GM21390 (cell line): ENCODE results near the gene CLECL1.
"Not testable (repeated sequence)": the region's sequence is repeated elsewhere in the genome, so short reads cannot be mapped to it uniquely, and the experiment has no call there.

Experiments
- ATAC-seq: cut with Tn5 transposase; IDR thresholded peaks from one replicate; pipeline ENCODE4 v1.9.1; 2021; ENCODE audit not compliant: unreplicated experiment

CLECL1 gene

DNA sequence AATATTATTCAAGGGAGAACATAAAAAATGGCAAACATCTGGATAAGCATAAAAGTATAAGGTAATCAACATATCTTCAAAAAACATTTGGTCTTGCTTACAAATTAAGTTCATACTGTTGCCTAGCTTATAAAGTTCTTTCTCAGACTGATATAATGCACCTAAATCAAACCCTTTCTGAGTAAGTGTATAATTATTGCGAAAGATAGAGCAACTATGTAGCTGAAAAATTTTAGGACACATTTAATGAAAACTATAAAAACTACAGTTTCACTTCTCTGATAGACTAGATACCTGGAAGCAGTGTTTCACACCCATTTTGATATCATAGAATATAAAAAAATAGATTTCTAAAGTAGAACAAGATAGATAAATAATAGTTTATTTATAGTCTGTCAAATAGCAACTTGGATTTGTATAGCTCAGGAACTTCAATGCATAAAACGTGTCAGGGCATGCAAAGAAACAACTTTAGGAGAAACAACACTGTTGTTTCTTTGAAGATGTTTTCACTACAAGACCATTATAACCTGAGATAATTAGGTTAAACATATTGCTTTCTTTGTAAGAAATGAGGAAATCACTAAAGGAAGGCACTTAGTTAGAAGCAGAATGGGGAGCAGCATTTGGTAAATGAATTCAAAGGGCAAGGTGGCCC lies 7.6 kb downstream of the CLECL1 start:
- no peak for ATAC-seq

- no peak for ATAC-seq
Measured at GRCh38 chr12:9724023-9724422, 8.9 kb downstream of the CLECL1 start.

- peak; percentile 49 for ATAC-seq
Measured at GRCh38 chr12:9721394-9722092, 11.4 kb downstream of the CLECL1 start.

GRCh38 chr12:9719790-9720189 lies 13.1 kb downstream of the CLECL1 start:
- no peak for ATAC-seq

- ATAC-seq = no peak
Measured at GRCh38 chr12:9718968-9719367, 13.9 kb downstream of the CLECL1 start.

DNA sequence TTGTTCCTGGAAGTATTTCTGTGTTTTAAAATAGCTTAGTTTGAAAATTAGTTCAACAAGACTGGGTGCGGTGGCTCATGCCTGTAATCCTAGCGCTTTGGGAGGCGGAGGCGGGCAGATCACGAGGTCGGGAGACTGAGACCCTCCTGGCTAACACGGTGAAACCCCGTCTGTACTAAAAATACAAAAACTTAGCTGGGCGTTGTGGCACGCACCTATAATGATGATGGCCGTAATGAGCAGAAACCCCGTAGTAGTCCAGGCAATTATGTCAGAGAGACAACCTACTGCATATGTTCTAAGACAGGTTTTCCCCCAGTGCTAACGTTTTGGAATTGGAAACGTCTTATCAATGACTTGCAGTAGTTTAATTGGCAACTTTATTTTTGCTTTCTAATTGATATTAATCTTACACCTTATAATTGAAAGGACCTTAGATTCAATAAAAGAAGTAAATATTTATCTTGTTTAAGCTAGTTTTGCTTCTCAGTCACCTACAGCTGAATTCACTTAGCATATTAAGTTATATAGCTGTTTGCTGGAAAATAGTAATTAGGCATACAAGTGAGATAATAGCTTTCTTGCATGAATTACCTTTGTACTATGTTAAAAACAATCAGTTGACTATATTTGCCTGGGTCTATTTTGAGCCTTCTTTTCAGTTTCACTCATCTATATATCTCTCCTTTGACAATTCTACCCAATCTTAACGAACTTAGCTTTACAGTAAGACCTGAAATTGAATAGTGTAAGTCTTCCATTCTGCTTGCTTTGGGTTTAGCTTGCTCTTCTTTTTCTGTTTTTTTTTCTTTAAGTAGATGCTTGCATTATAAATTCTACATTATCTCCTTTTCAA lies 15.6 kb downstream of the CLECL1 start:
- no peak for ATAC-seq

DNA sequence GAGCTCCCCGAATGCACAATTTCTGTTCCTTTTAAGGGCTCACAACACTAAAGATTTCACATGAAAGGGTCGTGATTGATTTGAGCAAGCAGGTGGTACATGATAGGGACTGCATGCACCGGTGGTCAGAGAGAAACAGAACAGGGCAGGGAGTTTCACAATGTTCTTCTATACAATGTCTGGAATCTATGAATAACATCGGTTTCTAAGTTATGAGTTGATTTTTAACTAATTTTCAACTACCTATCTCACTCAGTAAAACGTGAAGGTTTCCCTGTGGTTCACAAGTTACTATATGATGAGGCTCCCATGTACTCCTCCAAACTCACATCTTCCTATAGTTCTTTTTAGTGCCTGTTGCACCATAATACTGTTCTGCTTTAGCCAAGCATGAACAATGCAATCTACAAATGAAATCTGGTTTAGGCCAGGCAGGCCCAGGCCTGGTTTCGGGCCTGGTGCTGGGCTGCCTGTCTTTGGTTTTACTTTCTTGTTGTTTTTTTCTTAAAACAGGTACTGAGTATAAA lies 19.8 kb downstream of the CLECL1 start:
- ATAC-seq = peak; percentile 59

GRCh38 chr12:9711664-9712063 lies 21.2 kb downstream of the CLECL1 start:
- ATAC-seq = no peak

DNA sequence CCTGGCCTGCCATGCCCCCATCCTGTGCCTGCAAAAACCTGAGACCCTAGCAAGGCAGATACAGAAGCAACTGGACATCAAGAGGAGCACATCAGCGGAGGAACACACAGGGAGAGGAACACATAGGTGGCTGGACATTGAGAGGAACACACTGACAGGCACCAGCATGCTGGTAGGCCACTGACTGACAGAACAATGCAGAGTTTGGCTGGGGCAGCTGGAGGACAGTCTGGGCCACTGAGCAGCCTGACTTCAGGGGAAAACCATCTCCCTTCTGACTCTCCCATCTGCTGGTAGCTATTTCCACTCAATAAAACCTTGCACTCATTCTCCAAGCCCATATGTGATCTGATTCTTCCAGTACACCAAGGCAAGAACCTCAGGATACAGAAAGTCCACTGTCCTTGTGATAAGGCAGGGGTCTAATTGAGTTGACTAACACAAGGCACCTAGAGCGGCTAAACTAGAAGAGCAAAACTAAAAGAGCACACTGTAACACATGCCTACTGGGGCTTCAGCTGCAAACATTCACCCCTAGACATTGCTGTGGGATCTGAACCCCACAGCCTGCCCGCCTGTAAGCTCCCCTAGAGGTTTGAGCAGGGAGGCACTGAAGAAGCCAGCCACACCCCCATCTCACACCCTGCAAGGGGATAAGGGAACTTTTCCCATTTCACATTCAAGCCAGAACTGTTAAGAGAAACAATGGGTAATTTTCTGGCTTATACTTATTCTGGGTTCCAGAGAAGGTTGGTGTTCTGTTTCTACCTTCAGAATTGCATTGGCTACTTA lies 22.1 kb downstream of the CLECL1 start:
- ATAC-seq = no peak

DNA sequence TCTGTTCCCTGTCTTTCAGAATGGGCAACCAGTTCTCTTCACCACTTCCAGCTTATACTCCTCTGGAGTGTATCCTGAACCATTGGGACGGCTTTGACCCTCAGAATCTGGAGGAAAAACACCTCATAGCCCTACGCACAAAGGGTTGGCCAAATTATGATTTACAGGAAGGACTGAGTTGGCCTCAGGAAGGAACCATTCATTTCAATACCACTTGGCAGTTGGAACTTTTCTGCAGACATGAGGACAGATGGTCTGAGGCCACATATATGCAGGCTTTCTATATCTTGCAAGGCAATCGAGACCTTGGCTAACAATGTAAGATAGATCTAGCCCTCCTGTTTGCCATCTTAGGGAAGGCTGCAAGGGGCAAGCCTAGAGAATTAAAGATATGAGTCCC lies 24.0 kb downstream of the CLECL1 start:
- no peak for ATAC-seq

DNA sequence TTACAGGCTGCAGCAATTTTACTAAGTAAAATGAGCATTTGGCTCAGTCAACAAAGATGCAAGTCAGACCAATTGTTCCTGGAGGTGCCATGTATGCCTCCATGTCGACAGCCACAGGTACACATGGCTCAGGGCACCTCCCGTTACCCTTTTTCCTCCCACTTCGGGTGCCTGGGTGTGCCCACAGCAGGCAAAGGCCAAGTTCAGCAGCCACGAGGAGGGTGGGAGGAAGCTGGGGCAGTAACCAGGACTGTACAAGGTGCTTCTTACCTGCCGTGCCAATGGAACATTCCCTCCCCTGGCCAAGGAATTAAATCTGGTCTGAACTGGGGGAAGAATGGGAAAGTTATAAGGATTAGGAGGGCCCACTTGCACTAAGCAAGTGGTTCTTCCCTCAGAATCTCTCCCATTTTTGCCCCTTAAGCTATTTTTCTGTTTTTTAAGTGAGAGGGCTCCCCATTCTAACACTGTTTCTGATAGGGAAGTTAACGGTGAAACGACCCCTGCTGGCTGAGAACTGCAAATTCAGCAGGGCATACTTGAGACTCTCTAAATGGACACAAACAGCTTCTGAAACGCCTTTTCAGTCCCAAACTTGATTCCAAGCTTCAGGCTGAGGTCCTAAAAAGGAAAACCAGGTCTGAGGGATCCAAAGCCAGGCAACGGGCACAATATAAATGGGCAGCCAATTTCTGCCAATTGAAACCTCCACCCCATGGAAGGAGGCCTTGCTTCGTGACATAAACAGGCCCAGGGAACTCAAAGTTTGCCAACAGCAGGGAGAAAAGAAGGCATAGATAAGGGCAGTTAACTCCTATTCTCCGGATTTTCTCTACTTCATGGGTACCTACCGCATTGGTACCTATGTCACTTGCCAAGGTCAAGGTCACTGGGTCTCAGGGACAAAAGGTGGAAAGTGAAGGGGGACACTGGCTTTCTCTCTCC lies 24.8 kb downstream of the CLECL1 start:
- ATAC-seq = no peak

GRCh38 chr12:9707356-9707755 lies 25.5 kb downstream of the CLECL1 start:
- no peak for ATAC-seq

DNA sequence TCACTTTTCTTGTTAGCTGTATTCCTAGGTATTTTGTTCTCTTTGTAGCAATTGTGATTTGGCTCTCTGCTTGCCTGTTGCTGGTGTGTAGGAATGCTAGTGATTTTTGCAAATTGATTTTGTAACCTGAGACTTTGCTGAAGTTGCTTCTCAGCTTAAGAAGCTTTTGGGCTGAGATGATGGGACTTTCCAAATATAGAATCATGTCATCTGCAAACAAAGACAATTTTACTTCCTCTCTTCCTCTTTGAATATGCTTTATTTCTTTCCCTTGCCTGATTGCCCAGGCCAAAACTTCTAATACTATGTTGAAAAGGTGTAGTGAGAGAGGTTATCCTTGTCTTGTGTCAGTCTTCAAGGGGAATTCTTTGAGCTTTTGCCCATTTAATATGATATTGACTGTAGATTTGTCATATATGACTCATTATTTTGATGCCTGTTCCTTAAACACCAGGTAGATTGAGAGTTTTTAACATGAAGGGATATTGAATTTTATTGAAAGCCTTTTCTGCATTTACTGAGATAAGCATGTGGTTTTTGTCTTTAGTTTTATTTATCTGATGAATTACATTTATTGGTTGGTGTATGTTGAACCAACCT lies 26.7 kb downstream of the CLECL1 start:
- ATAC-seq = no peak

- not testable (repeated sequence) for ATAC-seq
Measured at GRCh38 chr12:9704561-9704960, 28.3 kb downstream of the CLECL1 start.

DNA sequence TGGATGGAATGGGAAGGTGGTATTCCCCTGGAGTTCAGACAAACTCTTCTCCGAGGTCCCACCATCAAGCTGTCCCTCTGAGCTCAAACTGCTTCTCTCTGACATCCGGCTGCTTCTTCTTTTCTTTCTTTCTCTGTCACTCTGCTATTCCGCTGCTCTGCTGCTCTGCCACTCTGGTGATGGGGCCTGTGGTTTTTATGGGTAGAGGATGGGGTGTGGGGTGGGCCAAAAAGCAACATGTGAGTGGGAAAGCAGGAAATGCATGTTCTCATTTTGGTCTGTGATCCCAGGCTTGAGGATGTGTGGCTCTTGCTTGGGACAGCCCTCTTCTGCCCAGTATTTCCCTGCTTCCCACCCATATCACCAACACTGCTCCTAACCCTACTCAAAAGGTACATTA lies 30.6 kb downstream of the CLECL1 start:
- ATAC-seq = peak; percentile 44

GRCh38 chr12:9701380-9702154 lies 31.3 kb downstream of the CLECL1 start:
- ATAC-seq = no peak

GRCh38 chr12:9700606-9700956 lies 32.3 kb downstream of the CLECL1 start:
- no peak for ATAC-seq

DNA sequence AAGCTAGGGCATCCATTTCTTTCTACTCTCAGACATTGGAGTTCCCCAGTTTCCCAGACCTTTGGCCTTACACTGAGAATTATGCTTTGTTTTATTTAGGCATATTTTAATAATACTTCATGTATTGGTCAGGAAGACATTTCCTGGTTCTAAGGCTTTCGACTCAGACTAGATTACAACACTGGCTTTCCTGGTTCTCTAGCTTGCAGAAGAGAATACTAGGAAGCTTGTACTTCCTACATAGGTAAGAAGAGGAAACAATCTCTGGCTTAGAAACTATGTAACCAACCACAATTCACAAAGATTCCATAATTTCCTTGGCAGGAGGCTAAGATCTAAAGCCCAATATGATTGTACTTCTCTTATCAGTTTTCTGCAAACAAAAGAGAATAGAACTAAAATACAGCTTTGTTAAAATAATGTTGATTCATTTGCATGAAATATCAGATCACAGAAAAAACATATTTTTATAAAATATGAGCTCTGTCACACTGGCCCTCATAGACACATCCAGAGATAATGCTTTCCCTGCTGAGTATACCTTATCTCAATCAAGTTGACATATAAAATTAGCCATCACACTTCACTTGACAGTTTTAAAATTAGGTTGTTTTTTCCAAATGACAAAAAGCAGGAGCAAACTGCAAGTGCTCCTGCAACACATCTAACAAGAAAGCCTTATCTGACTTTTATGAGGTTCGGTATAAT lies 32.8 kb downstream of the CLECL1 start:
- ATAC-seq = no peak
